ENCODE measurements around the gene FANCM. TPM values are rescaled to one million over a fixed set of nuclear protein-coding genes. Genes with fewer than 3 reads are reported as not detected.

FANCM gene

DNA sequence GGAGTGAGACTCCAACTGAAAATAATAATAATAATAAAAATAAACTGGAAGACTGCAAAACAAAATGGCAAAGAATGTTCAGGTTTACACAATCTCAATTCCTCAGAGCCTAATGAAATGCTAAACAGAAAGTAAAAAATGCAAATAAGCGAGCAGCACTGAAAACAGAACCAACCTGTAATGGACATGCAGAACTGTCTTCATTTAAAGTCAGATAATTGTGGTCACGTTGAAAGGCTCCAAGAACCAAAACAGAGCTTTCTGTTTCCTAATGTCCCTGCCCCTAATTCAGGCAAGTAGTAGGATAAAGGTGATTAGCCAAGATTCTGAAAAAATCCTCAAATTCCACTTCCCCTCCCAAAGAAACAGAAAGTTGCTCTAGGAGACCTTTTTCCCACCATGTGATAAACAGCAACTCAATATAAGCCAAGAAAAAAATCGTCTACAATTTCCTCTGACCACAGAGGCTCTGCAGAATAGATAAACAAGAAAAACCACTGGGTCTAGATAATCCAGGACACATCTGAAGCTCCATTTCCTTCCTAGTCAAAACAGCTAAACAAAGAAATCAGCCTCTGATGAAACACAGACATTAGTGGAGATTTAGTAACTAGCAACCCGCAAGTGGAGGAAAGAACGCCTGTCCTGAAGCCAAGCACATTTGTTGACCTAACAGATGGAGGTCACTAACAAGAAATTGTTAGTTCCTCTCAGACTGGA is 114.3 kb downstream of the FANCM start:
- Histone ChIP-seq H3K4me1 (ENCODE audit: control insufficient read depth, insufficient read depth, low read depth, low read length) (peaks cover 3% of the 10 kb centered on the region), H3K36me3 (ENCODE audit: control insufficient read depth in 1 of 2, insufficient read depth in 2 of 2, low read depth in 1 of 2, low read length in 2 of 2) (no peaks in the 10 kb centered on the region), H2AFZ (ENCODE audit: low read depth, low read length) (no peak overlapping the region), H4K91ac (ENCODE audit: low read length) (no peak overlapping the region), H3K4ac (ENCODE audit: low read depth in 1 of 2, low read length in 2 of 2) (no peak overlapping the region), H3K9ac (ENCODE audit: low read length) (peak overlapping the region; percentile 83), H3K27ac (ENCODE audit: low read length, poor library complexity, severe bottlenecking) (peak overlapping the region; percentile 57), H2BK120ac (ENCODE audit: low read depth, low read length) (no peak overlapping the region), H2BK12ac (ENCODE audit: low read length in 2 of 2) (no peak overlapping the region), H3K4me3 (ENCODE audit: insufficient read depth in 1 of 2, low read depth in 1 of 2, low read length in 2 of 2) (peak overlapping the region in 1 of 2 experiments; percentile 71), H3K14ac (ENCODE audit: low read length in 2 of 2) (no peak overlapping the region), H3K4me2 (ENCODE audit: low read length, poor library complexity, severe bottlenecking) (no peak overlapping the region), H3K23ac (ENCODE audit: low read length in 2 of 2) (no peak overlapping the region), H3K9me3 (ENCODE audit: control insufficient read depth, low read length) (no peaks in the 10 kb centered on the region), H2AK5ac (ENCODE audit: low read length, severe bottlenecking) (no peak overlapping the region), H3K18ac (ENCODE audit: low read depth in 1 of 2, low read length in 2 of 2) (peak overlapping the region in 1 of 2 experiments; percentile 26), H2BK15ac (ENCODE audit: low read depth, poor library complexity, severe bottlenecking) (no peak overlapping the region), H3K79me1 (replicated peaks; ENCODE audit: low read length, poor library complexity, severe bottlenecking) (peaks cover 8% of the 10 kb centered on the region), H3K27me3 (ENCODE audit: control insufficient read depth in 1 of 2, insufficient read depth in 1 of 2, low read length in 2 of 2) (no peaks in the 10 kb centered on the region), H2BK5ac (ENCODE audit: low read depth, low read length, poor library complexity, severe bottlenecking) (no peak overlapping the region), H4K8ac (ENCODE audit: low read length) (no peak overlapping the region)
- WGBS = 2% methylated on average over 3 of the region's 5 CpGs
- DNase-seq = peak; percentile 99

Small RNAs within 50 kb of the gene (small RNA-seq; reads per million reads assigned to genes)
- not detected for gene RF00151 (ENCODE audit: low read depth)
- gene SNORD127 (ENCODE audit: low read depth) = 301 reads per million, percentile 95 among the genes with 10 or more reads in this experiment
